Fibroblast of upper back skin (primary cell): ENCODE measurements around the gene MACROD2.

Experiments
- DNase-seq: peaks from one replicate; pipeline ENCODE4 v3.0.0-alpha.2; 2013

The MACROD2 gene

GRCh38 chr20:14488756-14489479 is 493.6 kb downstream of the MACROD2 start:
- DNase-seq = no peak

- no peak for DNase-seq
Observed at GRCh38 chr20:14489544-14489943, 494.2 kb downstream of the MACROD2 start.

- no peak for DNase-seq
Observed at GRCh38 chr20:14491436-14491835, 496.1 kb downstream of the MACROD2 start.

- DNase-seq = no peak
Observed at GRCh38 chr20:14493408-14493807, 498.1 kb downstream of the MACROD2 start.

GRCh38 chr20:14494355-14494754 is 499.0 kb downstream of the MACROD2 start:
- no peak for DNase-seq

- no peak for DNase-seq
Observed at GRCh38 chr20:14495066-14495465, 499.8 kb downstream of the MACROD2 start.

- no peak for DNase-seq
Observed at GRCh38 chr20:14497004-14497403, 501.7 kb downstream of the MACROD2 start.

- DNase-seq = peak; percentile 48
Observed at GRCh38 chr20:14498772-14499171, 503.5 kb downstream of the MACROD2 start.

GRCh38 chr20:14505476-14505875 is 510.2 kb downstream of the MACROD2 start:
- DNase-seq = no peak

GRCh38 chr20:14507711-14508110 is 512.4 kb downstream of the MACROD2 start:
- DNase-seq = no peak

GRCh38 chr20:14510341-14510740 is 515.0 kb downstream of the MACROD2 start:
- no peak for DNase-seq

GRCh38 chr20:14512839-14513238 is 517.5 kb downstream of the MACROD2 start:
- DNase-seq = peak; percentile 21

GRCh38 chr20:14518648-14519047 is 523.3 kb downstream of the MACROD2 start:
- DNase-seq = no peak

- no peak for DNase-seq
Observed at GRCh38 chr20:14521016-14521415, 525.7 kb downstream of the MACROD2 start.

- no peak for DNase-seq
Observed at GRCh38 chr20:14521436-14521835, 526.1 kb downstream of the MACROD2 start.

- no peak for DNase-seq
Observed at GRCh38 chr20:14522595-14522994, 527.3 kb downstream of the MACROD2 start.

- DNase-seq = peak; percentile 45
Observed at GRCh38 chr20:14523090-14523489, 527.8 kb downstream of the MACROD2 start.

- no peak for DNase-seq
Observed at GRCh38 chr20:14525426-14525825, 530.1 kb downstream of the MACROD2 start.

- no peak for DNase-seq
Observed at GRCh38 chr20:14526891-14527290, 531.6 kb downstream of the MACROD2 start.

- DNase-seq = peak; percentile 6
Observed at GRCh38 chr20:14531786-14532185, 536.5 kb downstream of the MACROD2 start.

- no peak for DNase-seq
Observed at GRCh38 chr20:14536738-14537137, 541.4 kb downstream of the MACROD2 start.

GRCh38 chr20:14538433-14538832 is 543.1 kb downstream of the MACROD2 start:
- DNase-seq = no peak

GRCh38 chr20:14543040-14543439 is 547.7 kb downstream of the MACROD2 start:
- no peak for DNase-seq

GRCh38 chr20:14544688-14545087 is 549.4 kb downstream of the MACROD2 start:
- no peak for DNase-seq

- no peak for DNase-seq
Observed at GRCh38 chr20:14550655-14551054, 555.3 kb downstream of the MACROD2 start.
